Pancreas (tissue), 10 donors: ENCODE measurements around the gene TAF1B. TPM values are rescaled to one million over a fixed set of nuclear protein-coding genes. Genes with fewer than 3 reads are reported as not detected.
"Not testable (repeated sequence)": the region's sequence is repeated elsewhere in the genome, so short reads cannot be mapped to it uniquely, and the experiment has no call there.

Experiments used
- ATAC-seq, 4 donors: fragments of 200-7000 bp; cut with Tn5 transposase; one replicate each; pipeline versions ENCODE4 v1.8.0 to v1.9.1; 2020; ENCODE audit warnings: mild to moderate bottlenecking in 4 of 4, moderate library complexity in 4 of 4
- DNase-seq, 6 donors: peaks; one replicate each; pipeline ENCODE4 v3.0.0-alpha.2; 2020
- FAIRE-seq: peaks from 2 replicates; lab custom pipeline; 2012; peaks lifted over from hg19 to GRCh38; lab: Jason Lieb, UNC
- H3K27ac ChIP-seq, 4 donors: fragments of 200-600 bp; sonication (generic); 1 replicate in 3 of 4; 2 replicates in 1 of 4; pipeline versions ENCODE4 v1.5.0 to v1.8.0; 2020
- H3K27me3 ChIP-seq, 4 donors: fragments of 200-600 bp; one replicate each; pipeline ENCODE4 v1.8.0; 2021
- H3K36me3 ChIP-seq, 3 donors: fragments of 200-600 bp; sonication (generic) in 1 of 3; one replicate each; pipeline versions ENCODE4 v1.5.0 to v1.8.0; 2020 to 2021
- H3K4me1 ChIP-seq, 3 donors: fragments of 200-600 bp; one replicate each; pipeline ENCODE4 v1.8.0; 2021
- H3K4me3 ChIP-seq, 4 donors: fragments of 200-600 bp; sonication (generic) in 2 of 4; one replicate each; pipeline versions ENCODE4 v1.5.0 to v1.8.0; 2020 to 2021
- H3K9me3 ChIP-seq, 4 donors: fragments of 200-600 bp; one replicate each; pipeline ENCODE4 v1.8.0; 2021
- CTCF ChIP-seq, 4 donors: fragments of 200-600 bp; sonication (generic) in 3 of 4; IDR thresholded peaks; one replicate each; pipeline versions ENCODE4 v1.5.0 to v1.8.0; 2021; ENCODE audit warnings: antibody characterized with exemption in 4 of 4
- WGBS, 2 donors: extraction: QIAGEN DNeasy Blood & Tissue Kit; methylation state at CpG; one replicate each; pipeline ENCODE4 v1.1.7; 2013; 5-methylcytosine and 5-hydroxymethylcytosine counted together
- intact Hi-C, 3 donors: fragments of 100-400 bp; cut with DNase I; formaldehyde crosslinking; loops; one replicate each; pipeline versions ENCODE4 v1.11.1 to v1.14.2; 2022
- polyA plus RNA-seq, 2 donors: library from polyadenylated mRNA; stranded (reverse); fragments of 200-250 nt; gene quantifications; one replicate each; pipeline ENCODE4 v1.2.3, GENCODE V29; 2013
- total RNA-seq, 6 donors: library from RNA; stranded (reverse); fragmentation: NEBNext Ultra II Directional in 4 of 6; extraction: Animal tissue kit (Norgen Biotek cat#: 25700) in 4 of 6; gene quantifications; one replicate each; pipeline versions ENCODE4 v1.2.1 to v1.2.4, GENCODE V29; 2021 to 2023
- donor health status: healthy with polysubstance abuse.
- donor health status: DM: no; HTN: no; CAD: no; lungs with moderate emphysema.
- donor health status: DM: no; HTN: no; CAD: no.
- donor health status: control.
- donor health status: control.
- donor health status: Bipolar disorder and iron deficiency.
- donor health status: DM: yes; HTN: yes; CAD: no.
- donor health status: DM: no; HTN: no; CAD: no.
- donor health status: DM: no; HTN: no; CAD: no.
- donor health status: DM: yes; HTN: yes; CAD: no.

TAF1B gene
- total and polyA plus RNA-seq, 8 donors, result 2.3 to 11.4 (median 5.8) TPM

- DNase-seq (no peak), ATAC-seq (no peak), FAIRE-seq (no peak)
- 67 to 96% methylated on average over 4 of the region's 4 CpGs for WGBS, 2 donors
- Histone ChIP-seq H3K27ac (no peak overlapping the region), H3K36me3 (no peaks in the 10 kb centered on the region), H3K4me3 (no peak overlapping the region), H3K9me3 (no peaks in the 10 kb centered on the region), H3K4me1 (peaks cover 0 to 8% (median 6%) of the 10 kb centered on the region in 3 donors), H3K27me3 (no peaks in the 10 kb centered on the region)
- no peak for TF ChIP-seq CTCF (IDR thresholded peaks at IDR 0.05)
- intact Hi-C loops, result no loop called here
Measured at GRCh38 chr2:9826208-9826607, 17.1 kb upstream of the TAF1B start.

- FAIRE-seq, result no peak
- Histone ChIP-seq H3K9me3 (no peaks in the 10 kb centered on the region), H3K36me3 (no peaks in the 10 kb centered on the region), H3K4me3 (peak overlapping the region in 1 of 4 donors; percentile 0), H3K27ac (peak overlapping the region; percentile 38 to 86 (median 66)), H3K27me3 (no peaks in the 10 kb centered on the region), H3K4me1 (peaks cover 0 to 8% (median 7%) of the 10 kb centered on the region in 3 donors)
- ATAC-seq, result peak; percentile 63 to 92 (median 82)
- WGBS, 2 donors, result 50 to 66% methylated on average over 5 of the region's 5 CpGs
- intact Hi-C loops, result no loop called here
- peak in 2 of 6 donors; percentile 34 to 39 for DNase-seq
- TF ChIP-seq CTCF (IDR thresholded peaks at IDR 0.05), result no peak
Measured at GRCh38 chr2:9830685-9831410, 12.4 kb upstream of the TAF1B start.

DNA sequence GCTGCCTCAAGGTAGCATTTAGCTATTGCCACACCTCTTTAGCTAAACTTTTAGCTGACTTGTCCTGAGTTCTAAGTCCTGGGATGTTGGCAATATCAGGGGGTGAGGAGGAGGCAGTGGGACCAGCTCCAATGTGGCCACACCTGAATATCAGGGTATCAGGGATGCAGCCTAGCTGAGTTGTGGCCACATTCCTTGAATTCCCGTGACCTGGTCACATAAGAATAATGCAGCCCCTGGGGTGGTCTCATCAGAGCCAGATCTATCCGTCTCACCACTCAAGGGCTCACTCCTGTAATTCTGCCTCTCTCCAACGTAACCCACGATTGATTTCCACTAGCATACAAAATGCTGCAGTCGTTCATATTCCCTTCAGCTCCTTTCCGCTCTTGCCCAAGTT is 11.6 kb upstream of the TAF1B start:
- no peaks in the 10 kb centered on the region for H3K27me3 ChIP-seq
- intact Hi-C loops, result no loop called here
- no peaks in the 10 kb centered on the region for H3K36me3 ChIP-seq
- H3K4me1 ChIP-seq, result peaks cover 0 to 8% (median 7%) of the 10 kb centered on the region in 3 donors
- no peak for FAIRE-seq
- WGBS, 2 donors, result 83 to 88% methylated on average over 6 of the region's 6 CpGs
- H3K4me3 ChIP-seq, result no peak overlapping the region
- H3K9me3 ChIP-seq, result no peaks in the 10 kb centered on the region
- no peak for TF ChIP-seq CTCF (IDR thresholded peaks at IDR 0.05)
- DNase-seq, result no peak
- ATAC-seq, result no peak
- no peak overlapping the region for H3K27ac ChIP-seq

GRCh38 chr2:9832586-9832985 is 10.7 kb upstream of the TAF1B start:
- WGBS, 2 donors, result 93% methylated on average over 1 of the region's 1 CpG
- peaks cover 0 to 8% (median 7%) of the 10 kb centered on the region in 3 donors for H3K4me1 ChIP-seq
- ATAC-seq (no peak), FAIRE-seq (no peak), DNase-seq (no peak)
- no peak for TF ChIP-seq CTCF (IDR thresholded peaks at IDR 0.05)
- no peaks in the 10 kb centered on the region for H3K27me3 ChIP-seq
- intact Hi-C loops, result no loop called here
- H3K27ac ChIP-seq, result no peak overlapping the region
- no peaks in the 10 kb centered on the region for H3K9me3 ChIP-seq
- no peaks in the 10 kb centered on the region for H3K36me3 ChIP-seq
- no peak overlapping the region for H3K4me3 ChIP-seq

DNA sequence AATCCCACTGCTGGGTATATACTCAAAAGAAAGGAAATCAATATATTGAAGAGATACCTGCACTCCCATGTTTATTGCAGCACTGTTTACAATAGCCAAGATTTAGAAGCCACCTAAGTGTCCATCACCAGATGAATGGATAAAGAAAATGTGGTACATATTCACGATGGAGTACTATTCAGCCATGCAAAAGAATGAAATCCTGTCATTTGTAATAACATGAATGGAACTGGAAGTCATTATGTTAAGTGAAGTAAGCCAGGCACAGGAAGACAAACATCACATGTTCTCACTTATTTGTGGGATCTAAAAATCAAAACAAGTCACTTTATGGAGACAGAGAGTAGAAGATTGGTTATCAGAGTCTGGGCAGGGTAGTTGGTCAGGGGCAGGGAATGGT is 8.2 kb upstream of the TAF1B start:
- H3K4me3 ChIP-seq, H3K27ac ChIP-seq, ATAC-seq, FAIRE-seq, H3K4me1 ChIP-seq, DNase-seq, intact Hi-C loops, H3K9me3 ChIP-seq, H3K36me3 ChIP-seq, H3K27me3 ChIP-seq: not testable (repeated sequence)
- WGBS, 2 donors, result 88 to 95% methylated on average over 1 of the region's 1 CpG
